Neural cell (in vitro differentiated cells): ENCODE measurements around the gene SLC22A2.

ENCODE experiments used
- CTCF ChIP-seq: fragments of 450-650 bp; IDR thresholded peaks from 2 replicates; pipeline ENCODE4 v1.5.1; 2014; ENCODE audit warnings: antibody characterized with exemption, mild to moderate bottlenecking, moderate library complexity; ENCODE audit not compliant: poor library complexity, severe bottlenecking
- TAF1 ChIP-seq: IDR thresholded peaks from 2 replicates; pipeline ENCODE4 v1.6.1; 2012; ENCODE audit warnings: low read depth

DNA sequence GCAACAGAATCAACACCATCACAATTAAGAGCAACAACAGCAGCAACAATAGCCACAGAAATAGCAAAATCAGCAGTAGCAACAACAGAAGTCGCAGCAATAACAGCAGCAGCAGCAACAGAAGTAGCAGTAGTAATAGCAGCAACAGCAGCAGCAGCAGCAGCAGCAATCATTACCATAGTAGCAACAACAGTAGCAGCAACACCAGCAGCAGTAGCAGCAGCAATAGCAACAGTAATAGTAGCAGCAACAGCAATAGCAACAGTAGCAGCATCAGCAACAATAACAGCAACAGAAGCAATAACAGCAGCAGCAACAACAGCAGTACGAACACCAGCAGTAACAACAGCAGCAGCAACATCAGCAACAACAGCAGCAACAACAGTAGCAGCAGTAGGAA, 39.8 kb downstream of the SLC22A2 start:
- TF ChIP-seq CTCF (no peak), TAF1 (no peak)
